ENCODE measurements around the gene RNF186. TPM values are rescaled to one million over a fixed set of nuclear protein-coding genes. Genes with fewer than 3 reads are reported as not detected.

The RNF186 gene
- total and polyA plus RNA-seq, 10 donors: 0.07 TPM; not detected in 9

- peaks cover 0 to 12% (median 0%) of the 10 kb centered on the region in 6 donors for H3K4me1 ChIP-seq
- H3K27me3 ChIP-seq (replicated peaks in 1 of 7): no peaks in the 10 kb centered on the region
- H3K9me3 ChIP-seq: no peaks in the 10 kb centered on the region
- TF ChIP-seq CTCF (IDR thresholded peaks at IDR 0.05 in 8 of 11, conservative IDR thresholded peaks at IDR 0.05 in 3 of 11): no peak
- TF ChIP-seq POLR2A (IDR thresholded peaks at IDR 0.05): no peak
- TF ChIP-seq POLR2AphosphoS5 (IDR thresholded peaks at IDR 0.05): no peak
- no peak overlapping the region for H3K27ac ChIP-seq
- H3K4me3 ChIP-seq: no peak overlapping the region
- no peak for DNase-seq
- 79 to 94% (median 82%) methylated on average over 10 of the region's 10 CpGs for WGBS, 5 donors
- H3K36me3 ChIP-seq: peaks cover 0 to 100% (median 43%) of the 10 kb centered on the region in 6 donors
- intact Hi-C loops (cut with DNase I; ENCODE audit: low total_unique reads): no loop called here
These were observed 45.7 kb downstream of the RNF186 start for GRCh38 chr1:19769211-19769932.

- H3K27ac ChIP-seq: no peak overlapping the region
These were observed 46.5 kb downstream of the RNF186 start for GRCh38 chr1:19768353-19769210.

GRCh38 chr1:19765623-19766022 is 49.5 kb downstream of the RNF186 start:
- Histone ChIP-seq H3K27me3 (replicated peaks in 1 of 7) (no peaks in the 10 kb centered on the region), H3K9me3 (no peaks in the 10 kb centered on the region), H3K4me3 (no peak overlapping the region), H3K36me3 (peaks cover 0 to 81% (median 22%) of the 10 kb centered on the region in 6 donors), H3K27ac (peak overlapping the region in 2 of 8 donors; percentile 11 to 38), H3K4me1 (peaks cover 0 to 12% (median 0%) of the 10 kb centered on the region in 6 donors)
- 65 to 83% (median 76%) methylated on average over 10 of the region's 10 CpGs for WGBS, 5 donors
- intact Hi-C loops (cut with DNase I; ENCODE audit: low total_unique reads): no loop called here
- DNase-seq: no peak
- no peak for TF ChIP-seq CTCF (IDR thresholded peaks at IDR 0.05 in 8 of 11, conservative IDR thresholded peaks at IDR 0.05 in 3 of 11)
- TF ChIP-seq POLR2AphosphoS5 (IDR thresholded peaks at IDR 0.05): no peak
- no peak for TF ChIP-seq POLR2A (IDR thresholded peaks at IDR 0.05)

More at GRCh38 chr1:19768353-19769210, 46.5 kb downstream of the RNF186 start:
- WGBS, 5 donors: 86 to 96% (median 94%) methylated on average over 16 to 18 of the region's 18 CpGs
- no peak overlapping the region for H3K4me3 ChIP-seq
- H3K36me3 ChIP-seq: peaks cover 0 to 100% (median 37%) of the 10 kb centered on the region in 6 donors
- TF ChIP-seq CTCF (IDR thresholded peaks at IDR 0.05 in 8 of 11, conservative IDR thresholded peaks at IDR 0.05 in 3 of 11) (no peak), POLR2AphosphoS5 (IDR thresholded peaks at IDR 0.05) (no peak), POLR2A (IDR thresholded peaks at IDR 0.05) (no peak)
- intact Hi-C loops (cut with DNase I; ENCODE audit: low total_unique reads): no loop called here
- no peaks in the 10 kb centered on the region for H3K27me3 ChIP-seq (replicated peaks in 1 of 7)
- peaks cover 0 to 12% (median 0%) of the 10 kb centered on the region in 6 donors for H3K4me1 ChIP-seq
- no peaks in the 10 kb centered on the region for H3K9me3 ChIP-seq
- no peak for DNase-seq

Measured in spleen (tissue), 11 donors.